ENCODE data around the gene CACNA1C.
"Not testable (repeated sequence)": the region's sequence is repeated elsewhere in the genome, so short reads cannot be mapped to it uniquely, and the experiment has no call there.

The CACNA1C gene

DNA sequence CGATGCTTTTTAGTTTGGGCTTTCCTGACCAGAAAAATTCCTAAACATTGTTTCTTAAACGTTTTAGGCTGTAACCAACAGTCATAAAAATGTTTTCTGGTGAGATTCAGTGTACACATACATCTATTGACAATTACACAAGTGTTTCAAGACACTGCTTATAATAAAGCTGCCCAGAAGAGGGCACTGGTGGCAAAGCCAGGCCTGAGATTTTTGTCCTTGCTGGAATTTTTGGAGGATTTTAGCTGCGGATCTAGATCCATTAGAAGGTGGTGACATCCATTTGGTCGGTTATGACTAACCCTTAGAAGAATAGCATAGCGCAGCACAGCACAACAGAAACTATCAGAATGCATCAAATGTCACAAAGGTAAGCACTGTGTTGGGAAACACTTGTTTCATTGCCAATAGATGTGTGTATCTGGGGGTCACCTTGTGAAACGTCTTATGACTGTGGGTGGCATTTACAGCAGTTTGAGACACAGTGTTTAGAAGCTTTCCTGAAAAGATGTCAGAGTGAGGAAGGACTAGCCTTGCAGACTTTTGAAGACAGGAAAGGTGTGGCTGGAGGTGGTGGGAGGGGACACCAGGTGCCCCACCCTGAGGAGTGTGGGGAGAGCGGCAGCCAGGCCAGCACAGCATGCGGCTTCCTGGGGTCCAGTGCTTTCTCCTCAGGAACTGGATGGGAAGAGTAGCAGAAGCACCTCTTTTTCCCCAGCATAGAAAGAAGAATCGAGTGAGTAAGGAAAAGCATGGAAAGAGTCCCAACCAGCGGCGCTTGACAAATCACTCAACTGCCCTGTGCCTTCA lies 687.2 kb downstream of the CACNA1C start:
- no peak for DNase-seq

DNA sequence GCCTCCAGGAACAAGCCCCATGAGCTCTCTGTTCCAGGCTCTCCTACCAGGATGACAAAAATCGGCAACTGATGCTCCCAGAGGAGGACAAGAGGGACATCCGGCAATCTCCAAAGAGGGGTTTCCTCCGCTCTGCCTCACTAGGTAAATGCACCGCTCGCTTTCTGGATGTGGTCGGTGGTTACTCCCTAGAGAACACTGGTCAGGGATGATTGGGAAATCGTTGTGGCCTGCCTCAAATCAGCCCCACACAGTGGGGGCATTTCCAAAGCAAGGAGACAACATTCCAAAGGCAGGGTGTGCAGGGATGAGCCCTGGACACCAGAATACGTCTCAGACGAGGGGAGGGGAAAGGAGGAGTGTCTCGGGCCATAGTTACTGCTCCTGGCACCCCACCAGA lies 689.2 kb downstream of the CACNA1C start:
- DNase-seq, result not testable (repeated sequence)

DNA sequence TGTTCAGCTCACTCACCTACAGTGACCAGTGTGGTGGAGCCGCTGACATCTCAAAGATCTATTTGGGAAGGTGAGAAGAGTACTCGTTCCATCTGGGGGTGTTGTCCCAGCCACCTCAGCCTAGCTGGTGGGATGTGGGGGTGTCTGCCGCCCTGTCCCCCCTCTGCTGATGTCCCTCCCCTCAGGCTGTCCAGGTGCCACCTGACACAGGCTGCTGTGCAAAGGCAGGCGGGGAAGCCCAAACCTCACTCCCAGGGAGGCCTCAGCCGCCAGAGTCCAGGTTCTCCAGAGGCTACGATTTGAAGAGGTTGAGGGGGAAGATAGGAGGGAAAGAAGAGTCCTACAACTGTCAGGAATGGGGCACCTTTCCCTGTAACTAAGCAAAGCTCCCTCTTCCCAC lies 690.7 kb downstream of the CACNA1C start:
- DNase-seq, result no peak

DNA sequence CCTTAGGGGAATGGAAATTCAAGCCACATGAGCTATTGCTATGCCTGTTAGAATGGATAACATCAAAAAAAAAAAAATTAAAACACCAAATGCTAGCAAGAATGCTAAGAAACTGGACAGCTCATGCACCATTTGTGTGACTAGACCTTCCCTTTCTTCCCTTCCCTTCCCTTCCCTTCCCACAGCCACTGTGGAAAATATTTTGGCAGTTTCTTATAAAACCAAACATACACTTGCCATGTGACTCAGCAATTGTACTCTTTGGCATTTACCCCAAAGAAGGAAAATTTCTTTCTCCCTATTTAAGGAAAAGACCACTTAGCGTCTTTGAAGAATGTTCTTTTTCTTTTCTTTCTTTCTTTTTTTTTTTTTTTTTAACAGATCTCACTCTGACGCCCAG lies 692.9 kb downstream of the CACNA1C start:
- no peak for DNase-seq

Measured in NCI-H146 (cell line).